Retina (tissue), 1 donor: Measurements from ENCODE around the gene SLC25A10.

ENCODE experiments used
- DNase-seq: peaks from one replicate; pipeline ENCODE4 v3.0.0-alpha.2; 2016

SLC25A10 gene

GRCh38 chr17:81706757-81707624 is 5.1 kb upstream of the SLC25A10 start:
- no peak for DNase-seq

GRCh38 chr17:81707725-81708646 is 4.1 kb upstream of the SLC25A10 start:
- DNase-seq, result no peak

GRCh38 chr17:81708739-81709185 is 3.3 kb upstream of the SLC25A10 start:
- DNase-seq, result no peak

- DNase-seq, result peak; percentile 46
These were observed 1.4 kb upstream of the SLC25A10 start for GRCh38 chr17:81710514-81711308.

- DNase-seq, result no peak
These were observed 452 bp downstream of the SLC25A10 start for GRCh38 chr17:81712468-81713003.

GRCh38 chr17:81713004-81713555 is 996 bp downstream of the SLC25A10 start:
- peak; percentile 68 for DNase-seq

GRCh38 chr17:81713556-81714411 is 1.7 kb downstream of the SLC25A10 start:
- peak; percentile 61 for DNase-seq

GRCh38 chr17:81714412-81715106 is 2.5 kb downstream of the SLC25A10 start:
- no peak for DNase-seq

GRCh38 chr17:81715107-81715871 is 3.2 kb downstream of the SLC25A10 start:
- no peak for DNase-seq

- DNase-seq, result no peak
These were observed 4.0 kb downstream of the SLC25A10 start for GRCh38 chr17:81715872-81716673.

- DNase-seq, result no peak
These were observed 4.6 kb downstream of the SLC25A10 start for GRCh38 chr17:81716674-81716996.

- no peak for DNase-seq
These were observed 5.1 kb downstream of the SLC25A10 start for GRCh38 chr17:81717049-81717765.

GRCh38 chr17:81717766-81718089 is 5.6 kb downstream of the SLC25A10 start:
- no peak for DNase-seq

GRCh38 chr17:81719410-81720266 is 7.6 kb downstream of the SLC25A10 start:
- no peak for DNase-seq

- DNase-seq, result peak; percentile 28
These were observed 8.4 kb downstream of the SLC25A10 start for GRCh38 chr17:81720267-81721071.
